Heart left ventricle (tissue), 13 donors: Measurements from ENCODE around the gene BNC2.

Source experiments
- CTCF ChIP-seq, 12 donors: fragments of 200-600 bp; sonication (generic) in 4 of 12; IDR thresholded peaks; one replicate each; pipeline versions ENCODE4 v1.5.0 to v1.8.0; 2018 to 2022; ENCODE audit warnings: antibody characterized with exemption in 12 of 12, mild to moderate bottlenecking in 5 of 12
- POLR2A ChIP-seq, 2 donors: fragments of 450-650 bp; IDR thresholded peaks; one replicate each; pipeline ENCODE4 v1.6.1; 2017; ENCODE audit warnings: antibody characterized with exemption in 2 of 2, mild to moderate bottlenecking in 2 of 2, moderate library complexity in 2 of 2
- donor health status: ischemic (EF 13 %, LVEDD 7.1; RV severe dilation, severe dysfunction).
- donor health status: DM: no; HTN: yes; CAD: no.
- donor health status: DM: no; HTN: no; CAD: no.
- donor health status: ischemic (EF 25% LVEDD 6.9; RV normal size, moderate dysfunction).
- donor health status: ischemic (EF 25% LVEDD 5.7; RV mildly dilated, moderate dysfunction).
- donor health status: ischemic (EF 35%, LVEDD 5.7; RV mildly dilated, moderate dysfunction).
- donor health status: nonischemic (EF 11% LVEDD 7.7; RV severe dilation, severe dysfunction).
- donor health status: DM: yes; HTN: yes; CAD: no.
- donor health status: PGD.
- donor health status: ischemic (EF 29% LVEDD 5.4; RV normal size, mild dysfunction).
- donor health status: nonischemic (EF 23%, LVEDD 6.1; RV moderate dilation, normal function).

GRCh38 chr9:16417749-16418148 is 452.7 kb downstream of the BNC2 start:
- TF ChIP-seq CTCF (IDR thresholded peaks at IDR 0.05) (no peak), POLR2A (IDR thresholded peaks at IDR 0.05) (no peak)
